GM12892 (cell line): ENCODE results near the gene AFDN.
"Not testable (repeated sequence)": the region's sequence is repeated elsewhere in the genome, so short reads cannot be mapped to it uniquely, and the experiment has no call there.

Experiments used
- DNase-seq: peaks from one replicate; pipeline ENCODE4 v3.0.0; 2011; ENCODE audit not compliant: insufficient read length
- FAIRE-seq: peaks from 2 replicates; lab custom pipeline; 2011; peaks lifted over from hg19 to GRCh38; lab: Jason Lieb, UNC
- POLR2A ChIP-seq: IDR thresholded peaks from 2 replicates; pipeline ENCODE4 v1.6.1; 2011; ENCODE audit warnings: low read depth, low read length, control low read depth
- POLR2AphosphoS5 ChIP-seq: IDR thresholded peaks from 2 replicates; pipeline ENCODE4 v1.6.1; 2011; ENCODE audit warnings: low read depth, low read length, control low read depth
- TAF1 ChIP-seq: IDR thresholded peaks from 2 replicates; pipeline ENCODE4 v1.6.1; 2011; ENCODE audit warnings: low read depth, mild to moderate bottlenecking, control low read depth, low read length, borderline replicate concordance

The AFDN gene

GRCh38 chr6:167973148-167973885 is 146.6 kb downstream of the AFDN start:
- TF ChIP-seq POLR2A (no peak), POLR2AphosphoS5 (no peak), TAF1 (no peak)
- no peak for FAIRE-seq

GRCh38 chr6:167974640-167975344 is 148.1 kb downstream of the AFDN start:
- no peak for FAIRE-seq
- no peak for TF ChIP-seq TAF1
- no peak for TF ChIP-seq POLR2A
- TF ChIP-seq POLR2AphosphoS5: no peak
- DNase-seq: no peak

More at GRCh38 chr6:167973148-167973885, 146.6 kb downstream of the AFDN start:
- DNase-seq: no peak

DNA sequence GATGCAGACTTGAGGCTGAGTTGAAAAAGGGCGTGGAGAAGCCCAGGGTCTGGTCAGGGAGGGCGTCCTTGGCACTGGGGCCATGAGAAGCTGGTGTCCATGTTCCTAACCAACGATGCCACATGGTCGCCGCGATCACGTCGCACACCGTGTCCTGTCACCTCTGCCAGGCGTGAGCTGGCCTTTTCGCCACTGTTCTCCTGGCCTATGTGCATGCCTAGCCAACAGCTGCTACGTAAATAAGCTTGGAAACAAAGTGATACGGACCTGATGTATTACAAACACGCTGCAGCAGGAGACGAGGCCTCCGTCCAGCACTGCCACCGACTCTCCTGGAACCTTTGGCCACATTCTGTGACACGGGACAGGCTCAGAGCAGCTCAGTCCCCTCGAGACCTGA is 148.7 kb downstream of the AFDN start:
- FAIRE-seq: no peak

DNA sequence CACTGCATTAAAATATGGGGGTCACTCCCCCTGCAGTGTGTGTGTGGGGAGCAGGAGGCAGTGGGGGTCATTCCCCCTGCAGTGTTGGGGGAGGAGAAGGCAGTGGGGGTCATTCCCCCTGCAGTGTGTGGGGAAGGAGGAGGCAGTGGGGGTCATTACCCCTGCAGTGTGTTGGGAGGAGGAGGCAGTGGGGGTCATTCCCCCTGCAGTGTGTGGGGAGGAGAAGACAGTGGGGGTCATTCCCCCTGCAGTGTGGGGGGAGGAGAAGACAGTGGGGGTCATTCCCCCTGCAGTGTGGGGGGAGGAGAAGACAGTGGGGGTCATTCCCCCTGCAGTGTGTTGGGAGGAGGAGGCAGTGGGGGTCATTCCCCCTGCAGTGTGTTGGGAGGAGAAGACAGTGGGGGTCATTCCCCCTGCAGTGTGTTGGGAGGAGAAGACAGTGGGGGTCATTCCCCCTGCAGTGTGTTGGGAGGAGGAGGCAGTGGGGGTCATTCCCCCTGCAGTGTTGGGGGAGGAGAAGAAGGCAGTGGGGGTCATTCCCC is 149.5 kb downstream of the AFDN start:
- not testable (repeated sequence) for FAIRE-seq, DNase-seq

More for the DNA sequence above, 148.7 kb downstream of the AFDN start:
- no peak for DNase-seq
- TF ChIP-seq POLR2A (no peak), POLR2AphosphoS5 (no peak), TAF1 (no peak)

DNA sequence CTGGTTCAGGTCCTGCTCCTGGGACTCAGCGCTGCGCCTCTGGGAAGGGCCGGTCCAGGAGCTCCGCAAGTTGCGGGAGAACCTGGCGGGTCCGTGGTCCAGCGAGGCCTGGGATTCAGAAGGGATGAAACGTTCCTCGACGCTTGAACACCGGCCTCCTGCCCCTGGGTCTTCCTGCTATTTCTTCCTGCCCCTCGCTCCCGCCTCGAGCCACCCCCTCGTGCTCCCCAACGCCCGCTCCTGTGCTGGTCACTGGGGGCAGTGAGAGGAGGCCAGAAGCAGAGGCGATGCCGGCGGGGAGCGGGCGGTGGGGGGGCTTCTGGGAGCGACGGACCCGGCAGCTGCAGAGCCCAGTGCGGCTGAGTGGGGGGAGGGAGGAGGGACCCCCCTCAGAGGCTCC is 150.0 kb downstream of the AFDN start:
- no peak for DNase-seq
- no peak for FAIRE-seq
- TF ChIP-seq TAF1 (no peak), POLR2A (no peak), POLR2AphosphoS5 (no peak)

DNA sequence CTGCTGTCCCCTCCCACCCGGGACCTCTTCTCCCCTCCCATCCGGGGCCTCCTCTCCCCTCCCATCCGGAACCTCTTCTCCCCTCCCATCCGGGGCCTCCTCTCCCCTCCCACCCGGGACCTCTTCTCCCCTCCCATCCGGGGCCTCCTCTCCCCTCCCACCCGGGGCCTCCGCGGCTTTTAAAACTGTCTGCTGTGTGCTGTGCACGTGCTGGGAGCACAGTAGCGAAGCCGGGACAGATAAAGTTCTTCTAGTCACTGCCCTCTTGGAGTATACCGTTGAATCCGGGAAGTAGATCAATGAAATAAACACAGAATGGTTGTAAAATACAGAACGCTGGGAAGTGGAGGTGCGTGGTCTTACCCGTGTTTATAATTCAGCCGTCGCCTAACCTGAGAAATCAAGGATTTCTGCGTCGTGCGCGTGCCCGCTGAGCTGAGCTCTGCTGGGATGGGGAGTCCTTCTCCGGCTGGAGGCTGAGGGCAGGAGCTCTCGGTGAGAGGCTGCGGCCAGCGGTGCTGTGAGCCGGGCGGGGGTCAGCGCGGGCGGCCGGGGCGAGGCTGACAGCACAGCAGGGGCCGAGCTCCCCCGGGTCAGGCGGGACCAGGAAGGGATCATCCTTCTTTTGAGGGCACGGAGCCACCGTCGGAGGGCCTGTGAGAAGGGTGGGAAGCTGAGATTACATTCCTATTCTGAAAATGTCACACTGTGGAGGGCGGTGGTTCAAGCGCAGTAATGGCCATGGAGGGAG is 151.2 kb downstream of the AFDN start:
- no peak for FAIRE-seq
- TF ChIP-seq POLR2A (no peak), POLR2AphosphoS5 (no peak), TAF1 (no peak)
- no peak for DNase-seq

DNA sequence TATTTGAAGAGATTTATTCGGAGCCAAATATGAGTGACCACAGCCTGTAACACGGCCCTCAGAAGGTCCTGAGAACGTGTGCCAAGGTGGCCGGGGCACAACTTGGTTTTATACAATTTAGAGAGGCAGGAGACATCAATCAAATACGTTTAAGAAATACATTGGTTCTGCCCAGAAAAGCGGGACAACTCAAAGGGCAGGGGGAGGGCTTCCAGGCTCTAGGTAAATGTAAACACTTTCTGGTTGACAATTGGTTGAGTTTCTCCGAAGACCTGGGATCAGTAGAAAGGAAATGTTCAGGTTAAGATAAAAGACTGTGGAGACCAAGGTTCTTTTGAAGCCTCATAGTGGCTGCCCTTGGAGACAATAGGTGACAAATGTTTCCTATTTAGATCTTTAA is 151.9 kb downstream of the AFDN start:
- FAIRE-seq: no peak
- TF ChIP-seq TAF1 (no peak), POLR2AphosphoS5 (no peak), POLR2A (no peak)
- DNase-seq: no peak

GRCh38 chr6:167979436-167980139 is 152.9 kb downstream of the AFDN start:
- no peak for DNase-seq
- no peak for TF ChIP-seq TAF1
- no peak for FAIRE-seq

DNA sequence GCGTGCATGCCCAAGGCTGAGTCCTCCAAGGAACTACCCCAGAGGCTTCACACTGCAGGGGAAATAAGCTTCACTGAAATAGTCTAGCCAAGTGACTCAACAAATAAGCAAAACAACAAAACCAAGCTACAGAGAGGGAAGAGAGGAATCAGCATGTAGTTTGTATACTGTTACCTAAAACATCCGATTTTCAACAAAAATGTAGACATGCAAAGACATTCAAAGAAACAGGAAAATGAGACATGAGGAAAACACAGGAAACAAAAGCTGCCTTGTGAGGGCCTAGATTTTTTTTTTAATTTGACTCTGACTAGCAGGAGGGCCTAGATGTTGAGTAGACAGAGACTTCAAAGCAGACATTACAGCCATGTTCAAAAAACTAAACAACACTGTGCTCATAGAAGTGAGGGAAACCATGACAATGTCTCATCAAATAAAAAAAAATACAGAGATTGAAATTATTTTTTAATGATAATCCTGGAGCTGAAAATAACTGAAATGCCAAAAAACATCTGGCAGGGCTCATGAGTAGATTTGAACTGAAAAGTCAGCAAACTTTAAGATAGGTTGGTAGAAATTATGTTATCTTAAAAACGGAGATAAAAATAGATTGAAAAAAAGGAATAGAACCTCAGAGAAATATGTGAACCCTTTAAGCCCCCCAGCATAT is 154.3 kb downstream of the AFDN start:
- no peak for FAIRE-seq
- no peak for DNase-seq
- TF ChIP-seq TAF1: no peak
- TF ChIP-seq POLR2AphosphoS5: no peak
- TF ChIP-seq POLR2A: no peak

DNA sequence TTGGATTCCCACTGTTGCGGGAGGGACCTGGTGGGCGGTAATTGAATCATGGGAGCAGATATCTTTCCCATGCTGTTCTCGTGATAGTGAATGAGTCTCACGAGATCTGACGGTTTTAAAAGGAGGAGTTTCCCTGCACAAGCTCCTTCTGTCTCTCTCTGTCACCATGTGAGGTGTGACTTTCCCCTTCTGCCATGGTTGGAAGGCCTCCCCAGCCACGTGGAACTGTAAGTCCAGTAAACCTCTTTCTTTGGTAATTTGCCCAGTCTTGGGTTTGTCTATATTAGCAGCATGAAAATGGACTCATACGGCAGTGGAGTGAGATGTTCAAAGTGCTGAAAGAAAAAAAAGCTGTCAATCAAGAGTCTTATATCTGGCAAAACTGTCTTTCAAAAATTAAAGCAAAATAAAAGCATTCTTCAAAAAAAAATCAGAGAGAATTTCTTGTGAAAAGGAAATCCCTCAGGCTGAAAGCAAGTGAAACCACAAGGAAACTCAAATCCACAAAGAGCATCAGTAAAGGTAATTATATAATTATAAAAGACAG is 155.3 kb downstream of the AFDN start:
- FAIRE-seq: no peak
- no peak for DNase-seq
- TF ChIP-seq TAF1 (no peak), POLR2A (no peak), POLR2AphosphoS5 (no peak)
